ENCODE measurements around the gene CDK18.

DNA sequence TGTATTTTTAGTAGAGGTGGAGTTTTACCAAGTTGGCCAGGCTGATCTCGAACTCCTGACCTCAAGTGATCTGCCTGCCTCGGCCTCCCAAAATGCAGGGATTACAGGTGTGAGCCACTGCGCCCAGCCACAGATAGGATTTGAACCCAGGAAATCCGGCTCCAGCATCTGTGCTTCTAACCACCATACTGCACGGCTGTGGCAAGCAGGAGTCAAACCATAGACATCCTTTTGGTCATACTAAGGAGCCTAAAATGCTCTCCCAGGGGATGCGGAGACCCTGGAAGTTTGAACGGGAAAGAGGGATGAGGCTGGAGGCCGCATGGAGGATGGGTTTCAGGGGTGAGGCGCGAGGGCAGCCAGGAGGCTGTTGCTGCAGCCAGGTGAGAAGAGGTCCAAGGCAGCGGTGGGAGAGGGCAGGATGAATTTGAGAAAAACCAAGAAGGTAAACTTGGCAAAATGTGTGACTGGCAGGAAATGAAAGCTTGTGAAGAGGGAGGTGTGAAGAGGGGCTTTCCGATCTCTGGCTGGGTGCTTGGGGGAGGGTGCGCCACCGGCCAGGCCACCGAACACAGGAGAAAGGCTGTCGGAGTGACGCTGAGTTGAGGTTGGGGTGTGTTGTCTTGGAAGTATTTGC, 24.0 kb upstream of the CDK18 start:
- TF ChIP-seq, protein P1, sequence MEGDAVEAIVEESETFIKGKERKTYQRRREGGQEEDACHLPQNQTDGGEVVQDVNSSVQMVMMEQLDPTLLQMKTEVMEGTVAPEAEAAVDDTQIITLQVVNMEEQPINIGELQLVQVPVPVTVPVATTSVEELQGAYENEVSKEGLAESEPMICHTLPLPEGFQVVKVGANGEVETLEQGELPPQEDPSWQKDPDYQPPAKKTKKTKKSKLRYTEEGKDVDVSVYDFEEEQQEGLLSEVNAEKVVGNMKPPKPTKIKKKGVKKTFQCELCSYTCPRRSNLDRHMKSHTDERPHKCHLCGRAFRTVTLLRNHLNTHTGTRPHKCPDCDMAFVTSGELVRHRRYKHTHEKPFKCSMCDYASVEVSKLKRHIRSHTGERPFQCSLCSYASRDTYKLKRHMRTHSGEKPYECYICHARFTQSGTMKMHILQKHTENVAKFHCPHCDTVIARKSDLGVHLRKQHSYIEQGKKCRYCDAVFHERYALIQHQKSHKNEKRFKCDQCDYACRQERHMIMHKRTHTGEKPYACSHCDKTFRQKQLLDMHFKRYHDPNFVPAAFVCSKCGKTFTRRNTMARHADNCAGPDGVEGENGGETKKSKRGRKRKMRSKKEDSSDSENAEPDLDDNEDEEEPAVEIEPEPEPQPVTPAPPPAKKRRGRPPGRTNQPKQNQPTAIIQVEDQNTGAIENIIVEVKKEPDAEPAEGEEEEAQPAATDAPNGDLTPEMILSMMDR (optimal IDR thresholded peaks at IDR 0.05 in 1 of 3, IDR thresholded peaks at IDR 0.05 in 1 of 3, conservative IDR thresholded peaks at IDR 0.05 in 1 of 3; ENCODE audit: extremely low read depth in 1 of 3, insufficient read depth in 2 of 3, low read length in 3 of 3): no peak
- no peak for TF ChIP-seq EZH2 (IDR thresholded peaks at IDR 0.05; ENCODE audit: low read length)

Measured in keratinocyte (primary cell).